ENCODE measurements around the gene CYBC1.

The CYBC1 gene

GRCh38 chr17:82447876-82448275 is 2.7 kb downstream of the CYBC1 start:
- no peaks in the 10 kb centered on the region for H3K9me3 ChIP-seq (ENCODE audit: low read depth, low read length)
- no peak for DNase-seq (ENCODE audit: low read depth, low spot score)
- H3K9ac ChIP-seq (ENCODE audit: insufficient read length), result no peak overlapping the region
- no peak for TF ChIP-seq POLR2AphosphoS5 (IDR thresholded peaks at IDR 0.05; ENCODE audit: borderline replicate concordance, low read depth, low read length)
- no peak for TF ChIP-seq FOXP2 (optimal IDR thresholded peaks at IDR 0.05; ENCODE audit: control extremely low read depth, extremely low read length, insufficient read depth)
- TF ChIP-seq EZH2 (IDR thresholded peaks at IDR 0.05), result no peak
- H3K27ac ChIP-seq, result peak overlapping the region; percentile 46; the same call in 1 of the 2 replicates
- H3K36me3 ChIP-seq (ENCODE audit: insufficient read depth, low read length), result no peaks in the 10 kb centered on the region
- no peak overlapping the region for H3K4me3 ChIP-seq

- no peak overlapping the region for H3K27ac ChIP-seq
- no peaks in the 10 kb centered on the region for H3K36me3 ChIP-seq (ENCODE audit: insufficient read depth, low read length)
- no peak overlapping the region for H3K9ac ChIP-seq (ENCODE audit: insufficient read length)
- H3K4me3 ChIP-seq, result no peak overlapping the region
- DNase-seq (ENCODE audit: low read depth, low spot score), result no peak
- H3K9me3 ChIP-seq (ENCODE audit: low read depth, low read length), result no peaks in the 10 kb centered on the region
- TF ChIP-seq POLR2AphosphoS5 (IDR thresholded peaks at IDR 0.05; ENCODE audit: borderline replicate concordance, low read depth, low read length) (no peak), FOXP2 (optimal IDR thresholded peaks at IDR 0.05; ENCODE audit: control extremely low read depth, extremely low read length, insufficient read depth) (no peak), EZH2 (IDR thresholded peaks at IDR 0.05) (no peak)
Measured at GRCh38 chr17:82446649-82447048, 3.9 kb downstream of the CYBC1 start.

DNA sequence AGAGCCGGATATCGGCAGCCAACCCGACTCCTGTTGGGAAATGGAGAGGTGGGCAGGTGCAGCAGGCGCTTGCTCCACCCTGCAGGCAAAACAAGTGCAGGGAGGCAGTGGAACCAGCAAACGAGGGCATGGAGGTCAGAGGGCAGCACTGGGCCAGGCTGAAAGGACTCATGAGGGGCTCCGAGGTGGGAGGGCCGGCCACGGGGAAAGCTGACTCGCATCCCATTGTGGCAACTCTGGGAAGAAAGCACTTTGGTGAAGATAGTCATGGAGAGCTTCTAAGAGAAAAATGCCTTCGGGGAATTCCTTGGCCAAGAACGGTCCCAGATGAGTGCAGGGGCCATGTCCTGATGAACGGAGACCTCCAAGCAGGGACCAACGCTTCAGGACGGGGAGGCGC is 4.4 kb downstream of the CYBC1 start:
- DNase-seq (ENCODE audit: low read depth, low spot score), result no peak
- Histone ChIP-seq H3K36me3 (ENCODE audit: insufficient read depth, low read length) (no peaks in the 10 kb centered on the region), H3K4me3 (no peak overlapping the region), H3K9ac (ENCODE audit: insufficient read length) (no peak overlapping the region), H3K27ac (no peak overlapping the region), H3K9me3 (ENCODE audit: low read depth, low read length) (no peaks in the 10 kb centered on the region)
- no peak for TF ChIP-seq EZH2 (IDR thresholded peaks at IDR 0.05)
- no peak for TF ChIP-seq FOXP2 (optimal IDR thresholded peaks at IDR 0.05; ENCODE audit: control extremely low read depth, extremely low read length, insufficient read depth)
- no peak for TF ChIP-seq POLR2AphosphoS5 (IDR thresholded peaks at IDR 0.05; ENCODE audit: borderline replicate concordance, low read depth, low read length)

GRCh38 chr17:82445542-82445941 is 5.0 kb downstream of the CYBC1 start:
- H3K4me3 ChIP-seq, result no peak overlapping the region
- no peak for DNase-seq (ENCODE audit: low read depth, low spot score)
- no peak overlapping the region for H3K9ac ChIP-seq (ENCODE audit: insufficient read length)
- no peak overlapping the region for H3K27ac ChIP-seq
- no peaks in the 10 kb centered on the region for H3K36me3 ChIP-seq (ENCODE audit: insufficient read depth, low read length)
- TF ChIP-seq POLR2AphosphoS5 (IDR thresholded peaks at IDR 0.05; ENCODE audit: borderline replicate concordance, low read depth, low read length) (no peak), EZH2 (IDR thresholded peaks at IDR 0.05) (no peak), FOXP2 (optimal IDR thresholded peaks at IDR 0.05; ENCODE audit: control extremely low read depth, extremely low read length, insufficient read depth) (no peak)
- no peaks in the 10 kb centered on the region for H3K9me3 ChIP-seq (ENCODE audit: low read depth, low read length)

GRCh38 chr17:82444941-82445521 is 5.5 kb downstream of the CYBC1 start:
- no peak overlapping the region for H3K4me3 ChIP-seq
- H3K9ac ChIP-seq (ENCODE audit: insufficient read length), result no peak overlapping the region
- H3K27ac ChIP-seq, result no peak overlapping the region
- H3K9me3 ChIP-seq (ENCODE audit: low read depth, low read length), result no peaks in the 10 kb centered on the region
- TF ChIP-seq EZH2 (IDR thresholded peaks at IDR 0.05) (no peak), POLR2AphosphoS5 (IDR thresholded peaks at IDR 0.05; ENCODE audit: borderline replicate concordance, low read depth, low read length) (no peak), FOXP2 (optimal IDR thresholded peaks at IDR 0.05; ENCODE audit: control extremely low read depth, extremely low read length, insufficient read depth) (no peak)
- no peaks in the 10 kb centered on the region for H3K36me3 ChIP-seq (ENCODE audit: insufficient read depth, low read length)
- no peak for DNase-seq (ENCODE audit: low read depth, low spot score)

- no peaks in the 10 kb centered on the region for H3K9me3 ChIP-seq (ENCODE audit: low read depth, low read length)
- TF ChIP-seq POLR2AphosphoS5 (IDR thresholded peaks at IDR 0.05; ENCODE audit: borderline replicate concordance, low read depth, low read length) (no peak), EZH2 (IDR thresholded peaks at IDR 0.05) (no peak), FOXP2 (optimal IDR thresholded peaks at IDR 0.05; ENCODE audit: control extremely low read depth, extremely low read length, insufficient read depth) (no peak)
- no peaks in the 10 kb centered on the region for H3K36me3 ChIP-seq (ENCODE audit: insufficient read depth, low read length)
- no peak overlapping the region for H3K9ac ChIP-seq (ENCODE audit: insufficient read length)
- no peak for DNase-seq (ENCODE audit: low read depth, low spot score)
- H3K27ac ChIP-seq, result no peak overlapping the region
- no peak overlapping the region for H3K4me3 ChIP-seq
Measured at GRCh38 chr17:82444284-82444893, 6.2 kb downstream of the CYBC1 start.

DNA sequence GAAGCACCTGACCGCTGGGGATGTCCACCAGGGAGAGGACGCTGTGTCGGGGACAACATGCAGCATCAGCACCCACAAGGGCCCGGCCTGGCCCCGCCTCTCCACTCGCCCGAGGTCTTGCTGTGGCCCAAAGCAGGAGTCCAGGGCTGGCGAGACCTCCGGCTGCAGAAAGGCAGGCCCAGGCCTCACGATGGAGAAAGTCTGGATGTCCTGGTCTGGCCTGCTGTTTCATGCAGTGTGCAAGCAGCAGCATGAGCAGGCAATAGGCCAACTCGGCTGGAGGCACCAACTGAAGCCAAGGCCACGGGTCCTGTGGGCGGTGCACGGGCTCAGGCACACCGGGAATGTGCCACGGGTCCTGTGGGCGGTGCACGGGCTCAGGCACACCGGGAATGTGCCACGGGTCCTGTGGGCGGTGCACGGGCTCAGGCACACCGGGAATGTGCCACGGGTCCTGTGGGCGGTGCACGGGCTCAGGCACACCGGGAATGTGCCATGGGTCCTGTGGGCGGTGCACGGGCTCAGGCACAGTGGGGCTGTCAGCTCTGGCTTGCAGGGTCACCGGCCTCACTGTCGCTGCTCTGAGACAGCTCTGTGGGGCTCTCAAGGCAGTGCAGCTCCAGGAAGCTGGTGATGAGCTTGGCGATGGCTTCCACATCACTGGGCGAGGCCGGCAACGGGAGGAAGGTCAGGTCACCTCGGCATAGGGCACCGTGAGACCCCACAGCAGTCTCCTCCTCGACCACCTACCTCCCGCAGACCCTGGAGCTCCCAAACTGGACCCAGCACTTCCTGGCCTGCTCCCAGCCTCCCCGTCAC is 6.9 kb downstream of the CYBC1 start:
- DNase-seq (ENCODE audit: low read depth, low spot score), result no peak
- no peak overlapping the region for H3K9ac ChIP-seq (ENCODE audit: insufficient read length)
- no peaks in the 10 kb centered on the region for H3K36me3 ChIP-seq (ENCODE audit: insufficient read depth, low read length)
- H3K9me3 ChIP-seq (ENCODE audit: low read depth, low read length), result no peaks in the 10 kb centered on the region
- H3K27ac ChIP-seq, result no peak overlapping the region
- H3K4me3 ChIP-seq, result no peak overlapping the region
- no peak for TF ChIP-seq EZH2 (IDR thresholded peaks at IDR 0.05)
- TF ChIP-seq POLR2AphosphoS5 (IDR thresholded peaks at IDR 0.05; ENCODE audit: borderline replicate concordance, low read depth, low read length), result no peak
- TF ChIP-seq FOXP2 (optimal IDR thresholded peaks at IDR 0.05; ENCODE audit: control extremely low read depth, extremely low read length, insufficient read depth), result no peak

DNA sequence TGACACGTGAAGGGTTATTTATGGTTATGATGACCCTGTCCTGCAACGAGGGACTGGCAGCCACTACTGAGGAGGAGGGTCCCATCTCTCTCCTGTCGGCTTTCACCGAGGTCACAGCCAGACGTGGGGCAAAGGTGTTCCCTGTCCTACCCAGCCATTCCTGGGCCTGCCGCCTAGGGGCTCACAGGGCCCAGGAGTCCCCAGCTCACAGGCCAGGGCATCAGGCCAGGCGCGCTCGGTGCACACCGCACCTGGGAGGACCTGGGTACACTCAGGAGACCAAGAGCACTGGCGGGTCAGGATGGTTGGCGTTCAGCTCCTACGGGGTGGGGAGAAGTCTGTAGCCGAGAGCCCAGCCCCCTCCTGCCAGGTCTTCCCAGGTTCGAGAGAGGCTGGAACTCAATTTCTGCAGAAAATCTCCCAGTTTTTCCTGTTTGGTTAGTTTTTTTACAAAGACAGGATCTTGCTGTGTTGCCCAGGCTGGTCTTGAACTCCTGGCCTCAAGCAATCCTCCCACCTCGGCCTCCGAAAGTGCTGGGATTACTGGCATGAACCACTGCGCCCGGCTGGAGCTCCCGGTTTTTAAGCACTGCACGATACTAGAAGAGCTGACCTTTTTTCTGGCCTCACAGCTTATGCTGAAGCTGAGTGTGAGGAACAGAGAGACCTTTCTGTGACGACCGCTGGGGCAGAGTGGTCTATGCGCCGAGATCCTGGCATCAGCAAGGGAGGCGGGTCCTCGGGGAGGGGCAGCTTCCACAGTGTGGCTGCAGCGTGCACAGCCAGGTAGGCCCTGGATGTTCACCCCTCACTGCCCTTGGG is 7.7 kb downstream of the CYBC1 start:
- Histone ChIP-seq H3K4me3 (no peak overlapping the region), H3K27ac (no peak overlapping the region), H3K36me3 (ENCODE audit: insufficient read depth, low read length) (no peaks in the 10 kb centered on the region), H3K9ac (ENCODE audit: insufficient read length) (no peak overlapping the region), H3K9me3 (ENCODE audit: low read depth, low read length) (no peaks in the 10 kb centered on the region)
- no peak for TF ChIP-seq POLR2AphosphoS5 (IDR thresholded peaks at IDR 0.05; ENCODE audit: borderline replicate concordance, low read depth, low read length)
- no peak for TF ChIP-seq EZH2 (IDR thresholded peaks at IDR 0.05)
- TF ChIP-seq FOXP2 (optimal IDR thresholded peaks at IDR 0.05; ENCODE audit: control extremely low read depth, extremely low read length, insufficient read depth), result no peak
- DNase-seq (ENCODE audit: low read depth, low spot score), result no peak

All from SK-N-MC (cell line).